HG03575 (cell line): Measurements from ENCODE around the gene CLK3.
"Not testable (repeated sequence)": the region's sequence is repeated elsewhere in the genome, so short reads cannot be mapped to it uniquely, and the experiment has no call there.

ENCODE experiments used
- ATAC-seq: cut with Tn5 transposase; IDR thresholded peaks from one replicate; pipeline ENCODE4 v1.9.1; 2021; ENCODE audit not compliant: unreplicated experiment, insufficient number of reproducible peaks, low FRiP score; ENCODE audit errors: extremely low read depth

Gene CLK3

DNA sequence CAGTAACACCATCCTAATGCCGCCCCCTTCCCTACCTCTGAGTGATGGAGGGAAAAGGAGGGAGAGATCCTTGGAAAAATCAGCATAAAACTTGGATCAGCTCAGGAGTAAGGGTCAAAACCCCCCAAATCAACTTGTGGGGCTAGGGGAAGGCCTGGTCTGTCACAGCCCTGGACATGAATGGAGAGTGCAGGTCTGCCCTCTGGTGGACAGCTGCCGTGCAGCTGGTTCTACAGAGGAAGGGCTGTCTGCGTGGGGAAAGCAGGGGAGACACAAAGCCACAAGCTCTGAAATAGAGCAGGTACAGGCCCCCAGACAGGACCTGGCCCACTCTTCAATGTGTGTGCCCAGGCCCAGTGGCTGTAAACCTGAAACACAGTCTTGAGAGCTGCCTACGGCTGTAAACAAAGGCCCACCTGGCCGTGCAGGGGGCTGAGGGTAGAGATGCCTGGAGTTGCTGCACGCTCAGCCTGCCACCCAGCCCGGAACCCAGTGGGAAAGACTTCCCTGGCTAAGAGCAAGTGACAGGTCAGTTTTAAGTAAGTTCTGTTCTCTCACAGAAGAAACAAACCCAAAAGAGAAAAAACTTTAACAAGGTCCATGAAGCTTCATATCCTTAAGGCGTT is 16.4 kb downstream of the CLK3 start:
- no peak for ATAC-seq

- ATAC-seq, result no peak
These were observed 17.0 kb downstream of the CLK3 start for GRCh38 chr15:74632601-74633000.

DNA sequence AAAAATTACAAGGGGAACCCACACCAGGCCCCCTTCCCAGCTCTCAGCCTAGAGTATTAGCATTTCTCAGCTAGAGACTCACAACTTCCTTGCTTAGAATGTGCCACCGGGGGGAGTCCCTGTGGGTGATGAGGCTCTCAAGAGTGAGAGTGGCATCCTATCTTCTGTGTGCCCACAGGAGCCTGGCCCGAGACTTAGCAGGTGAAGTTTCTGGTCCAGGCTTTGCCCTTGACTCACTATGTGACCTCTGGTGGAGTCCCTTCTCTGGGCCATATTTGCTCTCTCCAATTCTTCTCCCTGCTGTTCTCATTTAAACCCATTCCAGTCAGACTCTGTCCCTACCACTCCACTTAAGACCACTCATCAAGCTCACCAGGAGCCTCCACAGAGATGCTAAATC is 18.1 kb downstream of the CLK3 start:
- ATAC-seq, result no peak

- ATAC-seq, result no peak
These were observed 19.6 kb downstream of the CLK3 start for GRCh38 chr15:74635228-74635627.

DNA sequence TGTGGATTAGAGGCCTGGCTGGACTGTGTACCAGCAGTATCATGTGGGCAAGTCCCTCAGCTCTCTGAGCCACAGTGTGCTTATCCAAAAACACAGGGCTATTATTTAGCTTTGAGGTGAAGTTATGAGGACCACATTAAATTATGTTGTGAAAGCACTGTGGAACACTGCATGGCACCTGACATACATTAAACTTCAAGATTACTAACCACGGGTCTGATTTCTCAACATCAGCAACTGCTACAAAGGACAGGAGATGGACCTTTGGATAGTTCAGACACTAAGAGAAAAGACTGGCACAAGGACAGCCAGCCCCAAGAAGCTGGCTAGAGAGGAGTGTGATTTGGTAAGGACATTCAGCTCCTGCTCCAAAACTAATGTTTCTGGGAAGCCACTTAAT is 21.3 kb downstream of the CLK3 start:
- no peak for ATAC-seq

DNA sequence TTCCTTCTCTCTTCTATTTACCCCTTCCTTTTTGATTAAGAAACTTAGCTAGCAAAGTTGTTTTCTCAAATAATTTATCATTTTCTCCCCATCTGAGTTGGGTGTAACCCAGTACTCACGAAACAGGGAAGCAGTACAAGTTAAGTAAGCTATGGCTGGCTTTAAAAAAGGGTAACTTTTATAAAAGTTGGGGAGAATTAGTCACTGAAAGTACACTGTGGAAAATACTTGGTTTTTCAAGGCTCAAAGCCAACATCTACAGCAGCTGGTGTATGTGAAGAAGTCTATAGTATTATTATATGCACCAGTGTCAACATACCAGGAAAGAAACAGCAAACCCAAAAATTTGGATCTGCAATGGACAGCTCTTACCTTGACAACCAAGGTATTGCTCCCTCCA is 25.5 kb downstream of the CLK3 start:
- no peak for ATAC-seq

- no peak for ATAC-seq
These were observed 26.7 kb downstream of the CLK3 start for GRCh38 chr15:74642348-74642733.

GRCh38 chr15:74642734-74643664 is 27.4 kb downstream of the CLK3 start:
- no peak for ATAC-seq

DNA sequence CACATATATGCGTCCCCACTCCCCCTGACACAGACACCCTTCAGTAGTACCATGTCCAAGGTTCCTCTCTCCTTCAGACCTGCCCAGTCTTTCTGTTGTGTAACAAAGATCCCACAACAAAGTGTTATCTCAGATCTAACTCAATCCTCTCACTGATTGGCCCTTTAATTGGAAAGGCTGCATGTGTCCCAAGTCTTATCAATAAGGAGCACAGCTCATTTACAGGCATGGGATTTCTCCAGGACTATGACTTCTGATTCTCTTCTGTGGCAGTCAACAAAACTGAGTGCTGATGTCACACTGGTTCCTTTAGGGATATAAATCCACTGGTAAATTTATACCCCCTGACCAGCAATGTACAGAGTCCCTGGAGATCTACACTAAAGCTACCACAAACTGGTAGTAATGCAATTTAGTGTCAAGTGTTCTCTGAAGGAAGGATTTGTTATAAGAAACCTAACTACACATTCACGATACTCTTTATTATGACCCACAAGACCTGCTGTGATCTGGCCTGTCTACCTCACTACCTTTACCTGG is 28.1 kb downstream of the CLK3 start:
- ATAC-seq, result no peak

DNA sequence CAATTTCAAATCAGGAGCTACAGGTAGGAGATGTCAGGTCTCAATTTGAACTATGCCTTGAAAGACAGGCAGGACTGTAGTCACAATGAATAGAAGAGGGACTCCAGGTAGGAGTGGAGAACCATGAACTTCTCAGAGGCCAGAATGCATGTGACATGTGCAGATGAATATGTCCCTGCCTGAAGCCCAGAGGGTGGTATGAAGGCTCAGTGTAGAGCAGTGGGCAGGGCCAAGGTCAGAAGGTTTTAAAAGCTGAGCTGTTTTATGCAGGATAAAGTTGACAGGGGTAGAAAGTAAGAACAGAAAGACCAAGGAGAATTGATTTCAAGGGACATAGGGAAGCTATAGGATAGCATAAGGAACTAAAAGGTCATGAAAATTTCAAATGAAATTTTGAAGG is 30.8 kb downstream of the CLK3 start:
- no peak for ATAC-seq

- ATAC-seq, result no peak
These were observed 32.6 kb downstream of the CLK3 start for GRCh38 chr15:74648051-74648842.

DNA sequence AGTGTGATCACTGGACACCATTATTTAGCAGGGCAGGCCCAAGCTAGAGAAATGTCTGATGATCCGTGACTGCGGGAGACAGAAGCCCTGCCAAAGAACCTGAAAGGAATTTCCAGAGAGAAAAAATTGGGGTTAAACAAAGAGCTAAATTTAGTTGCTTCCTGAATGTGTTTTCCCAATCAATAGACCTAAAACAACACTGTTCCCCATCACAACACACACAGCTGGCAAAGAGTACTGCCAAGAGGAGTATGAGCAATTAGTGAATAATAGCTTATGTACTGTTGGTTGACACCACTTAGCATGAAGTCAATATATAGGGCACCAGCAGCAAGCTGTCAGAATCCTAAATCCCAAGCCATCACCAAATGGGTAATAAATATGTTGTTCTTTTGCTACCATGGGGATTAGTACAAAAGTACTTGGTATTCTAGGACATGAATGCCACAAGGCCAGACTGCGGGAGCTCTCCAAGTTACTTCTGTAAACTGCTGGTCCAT is 35.7 kb downstream of the CLK3 start:
- ATAC-seq, result no peak

DNA sequence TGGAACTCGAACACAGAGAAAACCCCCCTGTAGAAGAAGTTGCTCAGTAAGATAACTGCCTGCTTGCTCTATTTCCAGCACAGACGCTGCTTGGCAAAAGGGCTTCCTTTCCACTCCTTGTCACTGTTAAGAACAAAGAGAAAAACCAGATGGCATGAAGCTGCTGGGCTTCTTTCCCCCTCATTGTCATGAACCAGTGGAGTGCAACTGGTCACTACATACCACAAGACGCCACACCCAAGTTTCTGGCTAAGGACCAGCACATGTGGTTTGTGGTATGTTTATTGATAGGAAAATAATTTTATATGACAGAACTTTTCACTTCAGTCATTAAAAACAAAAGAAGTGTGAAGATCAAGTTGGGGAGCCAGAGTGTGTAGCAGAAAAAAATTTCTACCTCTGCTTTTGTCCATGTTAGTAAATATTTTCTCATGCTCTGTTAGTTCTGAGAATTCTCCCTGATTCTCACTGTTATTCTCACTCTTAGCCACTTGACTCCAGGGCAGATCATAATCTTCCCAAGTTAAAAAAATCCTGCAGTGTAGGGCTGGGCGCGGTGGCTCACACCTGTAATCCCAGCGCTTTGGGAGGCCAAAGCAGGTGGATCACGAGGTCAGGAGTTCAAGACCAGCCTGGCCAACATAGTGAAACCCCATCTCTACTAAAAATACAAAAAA is 37.9 kb downstream of the CLK3 start:
- no peak for ATAC-seq

DNA sequence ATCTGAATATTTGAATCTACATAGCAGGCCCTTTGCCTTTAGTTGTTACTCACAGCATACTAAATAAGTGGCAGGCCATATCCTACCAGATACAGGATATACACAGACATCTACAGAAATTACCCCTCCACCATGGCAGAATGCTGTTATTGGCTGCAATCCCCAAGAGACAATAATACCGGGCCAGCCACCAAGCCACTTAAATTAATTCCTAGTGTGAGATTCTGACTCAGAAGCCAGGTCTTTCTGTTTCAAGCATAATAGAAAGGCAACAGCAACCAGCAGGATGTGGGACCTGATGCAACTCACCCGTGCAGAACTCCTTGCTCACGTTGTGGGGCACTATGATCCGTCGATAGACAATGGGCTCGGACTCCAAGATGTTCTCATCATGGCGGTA is 39.8 kb downstream of the CLK3 start:
- no peak for ATAC-seq

- no peak for ATAC-seq
These were observed 41.4 kb downstream of the CLK3 start for GRCh38 chr15:74656935-74657535.

DNA sequence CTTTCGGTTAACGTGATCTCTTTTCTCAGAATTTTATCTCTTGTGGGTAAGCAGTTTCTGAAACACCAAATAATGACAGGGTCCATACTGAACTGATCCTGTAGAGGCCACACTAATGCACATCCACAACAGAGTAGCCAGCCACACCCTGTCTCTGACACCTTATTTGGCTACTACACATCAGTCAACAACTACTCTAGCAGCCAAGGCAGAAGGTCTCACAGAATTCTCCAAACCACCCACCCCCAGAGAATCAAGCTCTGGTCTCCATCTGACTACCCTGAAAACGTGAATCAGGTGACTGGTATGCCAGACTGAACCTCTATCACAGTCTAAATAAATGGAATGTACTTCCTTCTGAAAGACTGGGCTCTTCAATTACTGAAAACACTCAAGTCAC is 42.2 kb downstream of the CLK3 start:
- no peak for ATAC-seq

DNA sequence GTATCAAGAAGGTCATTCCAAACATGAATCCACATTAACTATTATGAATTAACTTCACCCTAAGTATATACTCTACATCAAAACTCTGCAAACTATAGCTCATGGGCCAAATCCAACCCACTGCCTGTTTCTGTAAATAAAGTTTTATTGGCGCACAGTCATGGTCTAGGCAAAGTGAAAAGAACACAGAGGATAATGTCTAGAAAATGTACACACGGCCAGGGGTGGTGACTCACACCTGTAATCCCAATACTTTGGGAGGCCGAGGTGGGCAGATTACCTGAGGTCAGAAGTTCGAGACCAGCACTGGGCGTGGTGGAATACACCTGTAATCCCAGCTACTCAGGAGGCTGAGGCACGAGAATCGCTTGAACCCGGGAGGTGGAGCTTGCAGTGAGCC is 45.6 kb downstream of the CLK3 start:
- ATAC-seq, result not testable (repeated sequence)

DNA sequence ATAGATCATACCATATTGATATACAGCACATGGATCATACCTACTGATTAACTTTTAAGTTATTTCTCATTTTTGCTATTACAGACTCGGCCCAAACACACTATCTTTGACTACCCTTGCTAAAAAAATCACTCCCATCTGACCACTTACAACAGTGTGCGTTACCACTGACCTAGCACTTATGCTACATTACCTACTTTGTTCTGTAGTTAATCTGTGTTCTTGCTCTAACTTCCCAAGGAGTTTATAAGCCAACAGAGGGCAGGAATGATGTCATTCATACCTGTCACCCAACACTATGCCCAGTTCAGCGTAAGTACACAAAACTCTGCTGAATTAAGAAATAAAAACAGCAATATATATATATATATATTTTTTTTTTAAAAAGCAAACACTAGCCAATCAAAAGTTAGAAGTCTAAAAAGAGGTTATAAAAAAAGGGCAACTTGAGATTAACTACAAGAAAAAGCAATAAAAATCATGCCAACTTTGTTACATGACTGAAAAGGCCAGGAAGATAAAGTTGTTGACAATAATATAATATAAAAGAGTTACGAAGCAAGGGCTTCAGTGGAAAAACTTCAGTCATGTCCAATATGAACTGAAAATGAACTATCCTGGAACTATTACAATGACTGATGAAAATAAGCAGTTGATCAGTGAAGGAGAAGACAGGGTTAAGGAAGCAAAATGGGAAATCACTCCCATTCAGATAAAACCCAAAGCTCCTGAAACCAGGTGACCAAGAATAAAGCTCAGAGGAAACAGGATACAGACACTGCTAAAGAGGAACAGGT is 46.6 kb downstream of the CLK3 start:
- ATAC-seq, result no peak
